Gastrocnemius medialis (tissue), 4 donors: ENCODE data around the gene NPAS2.

ENCODE experiments used
- CTCF ChIP-seq, 5 experiments: fragments of 450-650 bp in 3 of 5; fragments of 200-600 bp in 2 of 5; sonication (generic) in 2 of 5; IDR thresholded peaks in 4 of 5; conservative IDR thresholded peaks in 1 of 5; 1 replicate in 4 of 5; 2 replicates in 1 of 5; pipeline ENCODE4 v1.5.1; 2016 to 2019; ENCODE audit warnings: antibody characterized with exemption in 5 of 5, mild to moderate bottlenecking in 3 of 5, moderate library complexity in 3 of 5
- POLR2A ChIP-seq, 2 donors: fragments of 450-650 bp; IDR thresholded peaks; one replicate each; pipeline ENCODE4 v1.6.1; 2017; ENCODE audit warnings: antibody characterized with exemption in 2 of 2, mild to moderate bottlenecking in 2 of 2, moderate library complexity in 2 of 2

GRCh38 chr2:100778637-100779450 is 41.1 kb upstream of the NPAS2 start:
- no peak for TF ChIP-seq CTCF (IDR thresholded peaks at IDR 0.05 in 4 of 5, conservative IDR thresholded peaks at IDR 0.05 in 1 of 5)
- TF ChIP-seq POLR2A (IDR thresholded peaks at IDR 0.05) = no peak
